AG04449 (cell line): ENCODE measurements around the gene RBM47.
"Not testable (repeated sequence)": the region's sequence is repeated elsewhere in the genome, so short reads cannot be mapped to it uniquely, and the experiment has no call there.

Experiments
- CTCF ChIA-PET: fragments of 350-600 bp; formaldehyde crosslinking; extraction: SDS; loops from one replicate; lab custom pipeline; 2021; ENCODE audit warnings: antibody characterized with exemption; lab: Yijun Ruan, JAX
- POLR2A ChIA-PET: fragments of 400-600, 350-600 bp; formaldehyde crosslinking; extraction: SDS; loops from one replicate; lab custom pipeline; 2020; ENCODE audit warnings: antibody characterized with exemption, inconsistent platforms; lab: Yijun Ruan, JAX
- DNase-seq: peaks from one replicate; pipeline ENCODE4 v3.0.0-alpha.2; 2010; ENCODE audit warnings: low read depth, low spot score
- H3K4me3 ChIP-seq: 2 replicates; pipeline ENCODE4 v1.5.1; 2011; ENCODE audit warnings: low read depth, mild to moderate bottlenecking, control low read depth, low read length
- TF ChIP-seq, protein P1 (sequence below): IDR thresholded peaks from one replicate; pipeline ENCODE4 v1.5.1; 2011; ENCODE audit warnings: mild to moderate bottlenecking, moderate library complexity, low read length, control low read depth, inconsistent platforms; ENCODE audit not compliant: insufficient read depth; ENCODE audit errors: missing control alignments

The RBM47 gene

DNA sequence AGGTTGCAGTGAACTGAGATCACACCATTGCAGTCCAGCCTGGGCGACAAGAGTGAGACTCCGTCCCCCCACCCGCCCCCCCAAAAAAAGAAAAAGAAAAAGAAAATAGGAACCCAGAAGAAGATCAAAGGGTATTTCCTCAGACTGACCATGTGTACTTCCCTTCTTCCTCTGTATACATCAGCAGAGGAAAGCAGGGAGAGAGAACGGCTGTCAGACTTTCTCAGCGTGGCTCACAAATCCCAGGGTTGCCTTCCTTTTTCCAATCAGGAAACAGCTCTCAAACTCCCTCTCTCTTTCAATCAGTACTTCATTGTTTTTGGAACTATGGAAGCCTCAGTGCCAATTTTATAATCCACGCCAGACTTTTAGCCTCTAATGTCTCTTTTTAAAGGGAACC is 235.4 kb downstream of the RBM47 start:
- ChIA-PET CTCF (no interaction called here), POLR2A (no interaction called here)
- DNase-seq = no peak
- TF ChIP-seq, protein P1, sequence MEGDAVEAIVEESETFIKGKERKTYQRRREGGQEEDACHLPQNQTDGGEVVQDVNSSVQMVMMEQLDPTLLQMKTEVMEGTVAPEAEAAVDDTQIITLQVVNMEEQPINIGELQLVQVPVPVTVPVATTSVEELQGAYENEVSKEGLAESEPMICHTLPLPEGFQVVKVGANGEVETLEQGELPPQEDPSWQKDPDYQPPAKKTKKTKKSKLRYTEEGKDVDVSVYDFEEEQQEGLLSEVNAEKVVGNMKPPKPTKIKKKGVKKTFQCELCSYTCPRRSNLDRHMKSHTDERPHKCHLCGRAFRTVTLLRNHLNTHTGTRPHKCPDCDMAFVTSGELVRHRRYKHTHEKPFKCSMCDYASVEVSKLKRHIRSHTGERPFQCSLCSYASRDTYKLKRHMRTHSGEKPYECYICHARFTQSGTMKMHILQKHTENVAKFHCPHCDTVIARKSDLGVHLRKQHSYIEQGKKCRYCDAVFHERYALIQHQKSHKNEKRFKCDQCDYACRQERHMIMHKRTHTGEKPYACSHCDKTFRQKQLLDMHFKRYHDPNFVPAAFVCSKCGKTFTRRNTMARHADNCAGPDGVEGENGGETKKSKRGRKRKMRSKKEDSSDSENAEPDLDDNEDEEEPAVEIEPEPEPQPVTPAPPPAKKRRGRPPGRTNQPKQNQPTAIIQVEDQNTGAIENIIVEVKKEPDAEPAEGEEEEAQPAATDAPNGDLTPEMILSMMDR = no peak
- H3K4me3 ChIP-seq = no peak overlapping the region

DNA sequence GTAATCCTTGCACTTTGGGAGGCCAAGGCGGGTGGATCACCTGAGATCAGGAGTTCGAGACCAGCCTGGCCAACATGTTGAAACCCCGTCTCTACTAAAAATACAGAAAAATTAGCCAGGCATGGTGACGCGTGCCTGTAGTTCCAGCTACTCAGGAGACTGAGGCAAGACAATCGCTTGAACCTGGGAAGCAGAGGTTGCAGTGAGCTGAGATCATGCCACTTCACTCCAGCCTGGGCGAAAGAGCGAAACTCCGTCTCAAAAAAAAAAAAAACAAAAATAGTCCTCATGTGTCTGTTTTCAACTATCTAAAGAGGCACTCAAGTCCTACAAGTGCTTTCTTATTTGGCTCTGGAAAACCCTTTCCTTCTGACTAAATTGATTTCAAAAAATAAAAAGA is 237.4 kb downstream of the RBM47 start:
- H3K4me3 ChIP-seq, DNase-seq, CTCF ChIA-PET, POLR2A ChIA-PET: not testable (repeated sequence)

DNA sequence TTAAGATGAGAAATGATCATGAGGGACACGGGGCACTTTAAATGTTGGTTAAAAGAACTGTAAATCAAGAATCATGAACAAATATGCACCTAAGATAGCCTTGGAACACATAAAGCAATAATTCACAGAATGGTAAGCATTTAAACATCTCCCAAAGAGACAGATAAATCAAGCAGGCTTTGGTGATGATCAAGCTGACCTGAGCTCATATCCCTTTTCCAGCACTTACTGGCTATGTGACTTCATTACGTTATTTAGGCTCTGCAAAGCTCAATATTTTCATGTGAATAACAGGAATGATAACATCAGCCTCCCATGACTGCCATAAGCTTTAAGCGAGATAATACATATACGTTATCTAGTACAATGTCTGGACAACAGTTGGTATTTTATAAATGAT is 239.7 kb downstream of the RBM47 start:
- ChIA-PET CTCF (no interaction called here), POLR2A (no interaction called here)
- H3K4me3 ChIP-seq = no peak overlapping the region
- DNase-seq = no peak
- TF ChIP-seq, protein P1 = no peak

DNA sequence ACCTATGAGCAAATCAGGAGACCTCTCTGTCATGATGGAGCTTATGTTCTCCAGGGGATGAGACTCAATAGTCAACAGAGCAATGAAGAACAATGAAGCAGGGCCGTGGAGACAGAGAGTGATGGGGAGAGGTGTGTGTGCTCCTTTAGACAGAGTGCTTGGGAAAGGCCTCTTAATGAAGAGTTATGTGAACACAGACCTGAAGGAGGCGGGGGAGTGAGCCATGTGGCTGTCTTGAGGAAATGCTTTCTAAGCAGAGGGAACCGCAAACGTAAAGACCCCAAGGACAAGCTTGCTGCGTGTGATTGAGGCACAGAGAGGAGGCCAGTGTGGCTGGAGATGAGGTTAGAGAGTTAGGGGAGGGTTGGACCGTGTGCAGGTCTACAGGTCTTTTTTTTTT is 241.4 kb downstream of the RBM47 start:
- ChIA-PET POLR2A (no interaction called here), CTCF (no interaction called here)

DNA sequence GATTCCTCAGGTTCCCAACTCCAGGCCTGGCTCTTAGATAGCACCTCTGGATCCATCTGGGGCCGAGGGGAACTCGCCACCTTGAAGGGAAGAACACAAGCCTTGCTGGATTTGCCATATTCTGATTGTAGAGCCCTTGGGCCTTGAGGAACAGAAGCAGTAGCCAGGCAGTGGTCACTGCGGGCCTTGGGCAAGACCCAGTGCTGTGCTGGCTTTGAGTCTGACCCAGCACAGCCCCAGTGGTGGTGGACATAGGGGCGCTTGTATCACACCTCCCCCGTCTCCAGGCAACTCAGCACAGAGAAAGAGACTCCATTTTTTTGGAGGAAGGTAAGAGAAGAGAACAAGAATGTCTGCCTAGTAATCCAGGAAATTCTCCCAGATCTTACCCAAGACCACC is 249.0 kb downstream of the RBM47 start:
- POLR2A ChIA-PET = no interaction called here
- H3K4me3 ChIP-seq = no peak overlapping the region
- no peak for DNase-seq
- CTCF ChIA-PET = no interaction called here
- TF ChIP-seq, protein P1 = no peak

More for the DNA sequence above, 241.4 kb downstream of the RBM47 start:
- TF ChIP-seq, protein P1 = no peak
- no peak overlapping the region for H3K4me3 ChIP-seq
- no peak for DNase-seq

DNA sequence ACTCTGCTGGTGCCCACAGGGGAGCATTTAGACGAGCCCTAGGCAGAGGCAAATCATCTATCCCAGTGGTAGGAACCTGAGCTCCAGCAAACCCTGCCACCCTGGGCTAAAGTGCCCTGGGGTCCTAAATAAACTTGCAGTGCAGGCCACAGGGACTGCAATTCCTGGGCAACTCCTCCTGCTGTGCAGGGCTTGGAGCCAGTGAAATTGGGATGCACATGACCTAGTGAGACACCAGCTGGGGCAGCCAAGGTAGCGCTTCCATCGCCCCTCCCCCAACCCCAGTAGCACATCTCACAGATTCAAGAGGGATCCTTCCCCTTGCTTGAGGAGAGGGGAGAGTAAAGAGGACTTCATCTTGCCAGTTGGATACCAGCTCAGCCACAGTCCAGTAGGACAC is 250.4 kb downstream of the RBM47 start:
- CTCF ChIA-PET = no interaction called here
- no peak overlapping the region for H3K4me3 ChIP-seq
- TF ChIP-seq, protein P1 = no peak
- POLR2A ChIA-PET = interaction anchor here (0.6 kb wide), 1 partner anchor 17 kb away, joined by 4 read pairs; no protein-coding TSS in a partner anchor
- DNase-seq = no peak

DNA sequence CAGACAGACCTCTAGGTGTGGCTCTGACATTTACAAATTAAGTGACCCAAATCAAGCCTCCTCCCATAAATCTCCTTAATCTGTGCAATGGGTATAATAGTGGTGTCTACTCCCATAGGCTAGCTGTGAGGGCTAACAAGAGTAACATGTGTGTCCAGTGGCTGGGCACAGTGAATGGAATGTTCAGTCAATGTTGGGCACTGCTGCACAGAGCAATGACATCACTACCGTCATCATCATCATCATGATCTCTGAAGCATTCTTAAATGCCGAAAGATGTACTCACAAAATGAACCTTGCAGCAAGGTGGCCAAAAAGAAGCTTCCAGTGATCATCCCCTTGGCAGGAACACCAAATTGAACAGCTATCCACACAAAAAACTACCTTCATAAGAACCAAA is 251.0 kb downstream of the RBM47 start:
- CTCF ChIA-PET = no interaction called here
- DNase-seq = no peak
- H3K4me3 ChIP-seq = no peak overlapping the region
- POLR2A ChIA-PET = interaction anchor here (0.6 kb wide), 1 partner anchor 16 kb away, joined by 4 read pairs; no protein-coding TSS in a partner anchor
- TF ChIP-seq, protein P1 = no peak
